H1 (cell line): ENCODE data around the gene FLRT1. TPM values are rescaled to one million over a fixed set of nuclear protein-coding genes. Genes with fewer than 3 reads are reported as not detected.

Source experiments
- ATF2 ChIP-seq: IDR thresholded peaks from 2 replicates; pipeline ENCODE4 v1.6.1; 2012; ENCODE audit warnings: low read length, inconsistent platforms
- PHF8 ChIP-seq: fragments of 200-600 bp; sonication (generic); conservative IDR thresholded peaks from 2 replicates; pipeline ENCODE4 v1.7.1; 2012; ENCODE audit warnings: low read depth, mild to moderate bottlenecking, inconsistent platforms, low read length, moderate library complexity
- RNF2 ChIP-seq: fragments of 200-900, 300-1000 bp; sonication (generic); IDR thresholded peaks from 2 replicates; pipeline ENCODE4 v1.7.1; 2016; ENCODE audit warnings: borderline replicate concordance, low read depth, mild to moderate bottlenecking, antibody characterized with exemption, low read length; ENCODE audit not compliant: poor library complexity, severe bottlenecking; ENCODE audit errors: missing control alignments
- TAF7 ChIP-seq: optimal IDR thresholded peaks from 2 replicates; pipeline ENCODE3; 2011; ENCODE audit warnings: low read depth, mild to moderate bottlenecking, inconsistent platforms, low read length, moderate library complexity, borderline replicate concordance
- polyA plus RNA-seq, 7 experiments: library from polyadenylated mRNA; depleted of rRNA in 3 of 7; stranded (reverse) in 5 of 7; unstranded in 2 of 7; fragments of >200 nt in 5 of 7; fragments of 200-250 nt in 2 of 7; gene quantifications; 1 replicate in 5 of 7; 2 replicates in 1 of 7; 4 replicates in 1 of 7; pipeline versions ENCODE4 v1.2.1 to v1.2.3, GENCODE V29; 2011 to 2013; ENCODE audit warnings: missing spikeins in 2 of 7, mixed read lengths in 2 of 7
- total RNA-seq: library from RNA; stranded (reverse); fragmentation: NEBNext Ultra II Directional; extraction: Animal tissue kit (Norgen Biotek cat#: 25700); gene quantifications from 2 replicates; pipeline ENCODE4 v1.2.1, GENCODE V29; 2021
- TF ChIP-seq, protein P1 (sequence below): IDR thresholded peaks from 2 replicates; pipeline ENCODE4 v1.6.1; 2012; ENCODE audit warnings: inconsistent platforms

FLRT1 gene
- total and polyA plus RNA-seq, 2 of the 8 experiments (the other 6 are each of a cell fraction or from before 2014, with no cell fraction given), result 0.14 to 0.28 TPM

GRCh38 chr11:64060861-64061444 is 25.2 kb downstream of the FLRT1 start (continued):
- no peak for TF ChIP-seq RNF2
- TF ChIP-seq, protein P1, sequence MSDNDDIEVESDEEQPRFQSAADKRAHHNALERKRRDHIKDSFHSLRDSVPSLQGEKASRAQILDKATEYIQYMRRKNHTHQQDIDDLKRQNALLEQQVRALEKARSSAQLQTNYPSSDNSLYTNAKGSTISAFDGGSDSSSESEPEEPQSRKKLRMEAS, result no peak
- TF ChIP-seq ATF2, result no peak
- no peak for TF ChIP-seq TAF7
- no peak for TF ChIP-seq PHF8
